LoVo (cell line): ENCODE data around the gene SIDT2.

ENCODE experiments used
- DNase-seq: peaks from one replicate; pipeline ENCODE4 v3.0.0-alpha.2; 2016; ENCODE audit warnings: low spot score

Gene SIDT2

GRCh38 chr11:117189191-117189940 is 10.8 kb downstream of the SIDT2 start:
- DNase-seq, result no peak

- no peak for DNase-seq
Observed at GRCh38 chr11:117189941-117190544, 11.5 kb downstream of the SIDT2 start.

GRCh38 chr11:117191680-117192400 is 13.3 kb downstream of the SIDT2 start:
- no peak for DNase-seq

GRCh38 chr11:117192401-117192875 is 13.9 kb downstream of the SIDT2 start:
- DNase-seq, result no peak

- no peak for DNase-seq
Observed at GRCh38 chr11:117193130-117194020, 14.8 kb downstream of the SIDT2 start.

GRCh38 chr11:117194267-117194666 is 15.7 kb downstream of the SIDT2 start:
- no peak for DNase-seq

GRCh38 chr11:117195258-117195657 is 16.7 kb downstream of the SIDT2 start:
- no peak for DNase-seq

GRCh38 chr11:117195761-117196160 is 17.2 kb downstream of the SIDT2 start:
- DNase-seq, result no peak

GRCh38 chr11:117197006-117197405 is 18.5 kb downstream of the SIDT2 start:
- DNase-seq, result no peak

GRCh38 chr11:117197516-117198456 is 19.2 kb downstream of the SIDT2 start:
- DNase-seq, result no peak

GRCh38 chr11:117198613-117199012 is 20.1 kb downstream of the SIDT2 start:
- no peak for DNase-seq

GRCh38 chr11:117199053-117199915 is 20.7 kb downstream of the SIDT2 start, which contains the start of gene TAGLN:
Gene TAGLN (plus strand): TSS chr11:117199370. CDS start chr11:117203014, 3,644 bp downstream.
- DNase-seq, result peak; percentile 55

GRCh38 chr11:117199916-117200812 is 21.6 kb downstream of the SIDT2 start:
- DNase-seq, result no peak

GRCh38 chr11:117200813-117201657 is 22.5 kb downstream of the SIDT2 start:
- DNase-seq, result no peak

- DNase-seq, result no peak
Observed at GRCh38 chr11:117201658-117202305, 23.2 kb downstream of the SIDT2 start.

- no peak for DNase-seq
Observed at GRCh38 chr11:117202386-117203068, 24.0 kb downstream of the SIDT2 start.

GRCh38 chr11:117203069-117203407 is 24.5 kb downstream of the SIDT2 start:
- DNase-seq, result no peak
